Skin epidermis (tissue), 12 donors: ENCODE measurements around the gene ASPSCR1.

Experiments
- H3K27ac ChIP-seq, 21 experiments: fragments of 200-600 bp; sonication (generic) in 11 of 21; one replicate each; pipeline ENCODE4 v1.5.0; 2020; ENCODE audit warnings: mild to moderate bottlenecking in 3 of 21, inconsistent platforms in 2 of 21, moderate library complexity in 2 of 21
- H3K4me3 ChIP-seq, 7 experiments: fragments of 200-600 bp; sonication (generic) in 2 of 7; one replicate each; pipeline ENCODE4 v1.5.0; 2020; ENCODE audit warnings: inconsistent platforms in 2 of 7, mild to moderate bottlenecking in 2 of 7, moderate library complexity in 1 of 7

ASPSCR1 gene

GRCh38 chr17:81958633-81959342 is 18.6 kb upstream of the ASPSCR1 start:
- H3K4me3 ChIP-seq = peak overlapping the region in 1 of 7 experiments; percentile 25
- no peak overlapping the region for H3K27ac ChIP-seq

- Histone ChIP-seq H3K4me3 (peak overlapping the region; percentile 25 to 44 (median 32)), H3K27ac (no peak overlapping the region)
Measured at GRCh38 chr17:81959362-81960129, 17.9 kb upstream of the ASPSCR1 start.

GRCh38 chr17:81960130-81960958 is 17.1 kb upstream of the ASPSCR1 start:
- Histone ChIP-seq H3K27ac (no peak overlapping the region), H3K4me3 (peak overlapping the region; percentile 25 to 44 (median 32))

DNA sequence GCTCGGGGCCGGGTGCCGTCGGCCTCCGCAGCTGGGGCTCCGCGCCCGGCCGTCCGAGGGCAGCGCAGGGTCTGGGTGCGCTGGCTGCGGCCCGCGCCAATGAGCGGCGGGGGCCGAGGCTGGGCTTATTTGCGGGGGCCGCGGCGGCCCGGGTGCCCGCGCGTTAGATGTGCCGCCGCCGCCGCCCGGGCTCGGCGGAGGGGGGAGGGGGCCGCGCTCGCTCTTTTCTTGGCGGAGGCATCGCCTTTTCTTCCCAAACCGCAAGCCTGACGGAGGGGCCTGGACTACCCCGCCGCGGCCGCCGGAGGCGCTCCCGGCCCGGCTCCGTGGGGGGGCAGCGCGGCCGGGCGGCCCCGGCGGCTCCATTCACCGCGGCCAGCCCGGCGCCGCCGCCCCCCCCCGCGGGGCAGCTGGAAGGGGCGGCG is 16.3 kb upstream of the ASPSCR1 start, which contains the start of gene NOTUM:
NOTUM (minus strand) TSS at position 101 of the 425 bp plus-strand sequence. CDS start 278 bp downstream, outside the sequence.
- Histone ChIP-seq H3K4me3 (peak within 1 kb of the TSS; percentile 25 to 44 (median 32)), H3K27ac (no peak within 1 kb of the TSS)

- H3K27ac ChIP-seq = no peak overlapping the region
- H3K4me3 ChIP-seq = no peak overlapping the region
Measured at GRCh38 chr17:81961521-81962498, 15.6 kb upstream of the ASPSCR1 start.

DNA sequence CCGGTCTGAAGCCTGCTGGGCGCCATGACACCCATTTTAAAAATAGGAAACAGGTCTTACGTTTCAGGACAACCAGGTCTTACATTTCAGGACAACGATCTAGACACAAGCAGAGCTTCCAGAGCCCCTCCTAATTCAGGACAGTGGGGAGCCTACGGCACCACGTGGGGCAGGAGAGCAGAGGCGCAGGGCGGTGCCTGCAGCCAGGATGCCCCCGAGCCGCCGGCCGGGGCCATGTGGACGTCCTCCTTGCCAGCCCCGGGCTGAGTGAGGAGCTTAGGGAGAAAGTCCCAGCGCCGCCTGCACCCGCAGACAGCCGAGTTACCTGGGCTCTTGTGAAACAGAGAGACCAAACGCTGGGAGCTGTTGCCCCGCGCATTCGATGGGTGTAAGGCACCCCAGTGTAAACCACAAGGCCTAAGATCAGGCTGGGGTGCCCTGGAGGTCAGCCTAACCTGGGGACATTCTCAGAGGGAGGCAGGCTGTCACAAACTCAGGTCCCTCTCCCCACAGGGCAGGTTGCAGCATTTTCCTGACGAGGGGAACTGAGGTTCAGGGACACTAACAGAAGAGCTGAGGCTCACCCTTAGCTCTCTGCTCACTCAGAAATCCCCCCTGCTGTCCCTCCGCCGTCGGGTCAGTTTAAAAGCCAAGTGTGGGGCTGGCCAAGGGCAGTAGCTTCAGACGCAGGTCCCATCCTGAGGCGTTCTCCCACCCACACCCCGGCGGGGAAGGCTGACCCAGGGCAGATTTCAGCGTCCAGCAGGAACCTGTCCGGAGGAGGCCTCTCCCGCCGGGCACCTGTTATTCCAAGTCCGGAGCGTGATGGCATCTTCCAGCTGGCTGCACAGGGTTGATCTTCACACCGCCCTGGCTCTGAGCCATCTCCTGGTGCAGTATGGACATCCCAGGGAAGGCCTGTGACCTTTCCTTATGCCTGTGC is 14.7 kb upstream of the ASPSCR1 start:
- H3K4me3 ChIP-seq = no peak overlapping the region
- no peak overlapping the region for H3K27ac ChIP-seq

GRCh38 chr17:81964081-81964849 is 13.2 kb upstream of the ASPSCR1 start:
- Histone ChIP-seq H3K27ac (no peak overlapping the region), H3K4me3 (no peak overlapping the region)

GRCh38 chr17:81966343-81967243 is 10.8 kb upstream of the ASPSCR1 start:
- Histone ChIP-seq H3K4me3 (no peak overlapping the region), H3K27ac (peak overlapping the region in 12 of 21 experiments; percentile 4 to 68 (median 40))

DNA sequence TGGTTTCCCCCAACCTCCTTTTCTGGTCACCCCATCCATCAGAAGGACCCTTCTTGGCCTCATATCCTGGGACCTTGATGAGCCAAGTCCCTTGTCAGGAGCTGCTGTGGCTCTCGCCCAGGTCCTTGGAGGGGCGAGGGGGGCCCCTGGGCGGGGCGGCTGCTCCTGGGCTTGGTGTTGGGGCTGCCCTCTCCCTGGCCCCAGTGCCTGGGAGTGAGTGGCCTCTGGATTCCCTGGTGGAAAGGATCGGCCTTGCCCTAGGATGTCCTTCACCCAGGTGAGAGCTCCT is 10.2 kb upstream of the ASPSCR1 start:
- H3K27ac ChIP-seq = peak overlapping the region in 14 of 21 experiments; percentile 4 to 68 (median 52)

GRCh38 chr17:81967533-81968395 is 9.7 kb upstream of the ASPSCR1 start:
- H3K27ac ChIP-seq = peak overlapping the region in 15 of 21 experiments; percentile 4 to 68 (median 50)
- peak overlapping the region in 3 of 7 experiments; percentile 6 to 16 (median 9) for H3K4me3 ChIP-seq

More for the DNA sequence above, 10.2 kb upstream of the ASPSCR1 start:
- H3K4me3 ChIP-seq = peak overlapping the region in 1 of 7 experiments; percentile 6

DNA sequence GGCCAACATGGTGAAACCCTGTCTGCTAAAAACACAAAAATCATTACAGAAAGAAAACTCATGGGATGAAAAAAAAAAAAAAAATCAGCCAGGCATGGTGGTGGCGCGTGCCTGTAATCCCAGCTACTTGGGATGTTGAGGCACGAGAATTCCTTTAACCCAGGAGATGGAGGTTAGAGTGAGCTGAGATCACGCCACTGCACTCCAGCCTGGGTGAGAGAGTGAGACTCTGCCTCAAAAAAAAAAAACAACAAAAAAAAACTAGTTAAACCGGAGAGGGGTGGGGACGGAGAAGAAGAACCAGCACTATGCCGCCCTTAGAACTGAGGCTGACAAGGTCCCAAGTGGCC is 9.1 kb upstream of the ASPSCR1 start:
- Histone ChIP-seq H3K27ac (peak overlapping the region in 10 of 21 experiments; percentile 1 to 67 (median 51)), H3K4me3 (peak overlapping the region in 1 of 7 experiments; percentile 6)

GRCh38 chr17:81968850-81969812 is 8.3 kb upstream of the ASPSCR1 start:
- Histone ChIP-seq H3K4me3 (no peak overlapping the region), H3K27ac (peak overlapping the region in 4 of 21 experiments; percentile 1 to 67 (median 60))

GRCh38 chr17:81973432-81973831 is 4.0 kb upstream of the ASPSCR1 start:
- Histone ChIP-seq H3K27ac (no peak overlapping the region), H3K4me3 (no peak overlapping the region)
